Hypothalamus (tissue), 51 donors: Measurements from ENCODE around the gene SMAD4.
"Not testable (repeated sequence)": the region's sequence is repeated elsewhere in the genome, so short reads cannot be mapped to it uniquely, and the experiment has no call there.

Experiments
- DNase-seq, 51 donors: peaks; one replicate each; lab custom pipeline; 2025; lab: John Stamatoyannopoulos, UW

SMAD4 gene

DNA sequence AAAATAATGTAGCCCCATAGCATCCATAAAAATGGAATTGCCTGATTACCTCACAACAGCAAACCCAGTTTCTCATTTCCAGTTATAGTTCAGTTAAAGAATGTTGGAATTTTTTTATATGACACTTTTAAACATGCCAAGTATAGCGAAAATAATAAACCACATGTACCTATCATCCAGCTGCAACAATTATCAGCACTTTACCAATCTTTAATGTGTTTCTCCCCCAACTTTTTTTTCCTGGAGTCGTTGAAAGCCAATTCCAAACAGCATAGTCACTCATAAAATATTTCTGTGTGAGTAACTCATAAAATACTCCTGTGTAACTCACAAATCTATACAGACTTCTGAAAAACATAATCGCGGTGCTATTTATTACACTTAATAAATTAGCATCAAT, 38.1 kb downstream of the SMAD4 start:
- DNase-seq = no peak

DNA sequence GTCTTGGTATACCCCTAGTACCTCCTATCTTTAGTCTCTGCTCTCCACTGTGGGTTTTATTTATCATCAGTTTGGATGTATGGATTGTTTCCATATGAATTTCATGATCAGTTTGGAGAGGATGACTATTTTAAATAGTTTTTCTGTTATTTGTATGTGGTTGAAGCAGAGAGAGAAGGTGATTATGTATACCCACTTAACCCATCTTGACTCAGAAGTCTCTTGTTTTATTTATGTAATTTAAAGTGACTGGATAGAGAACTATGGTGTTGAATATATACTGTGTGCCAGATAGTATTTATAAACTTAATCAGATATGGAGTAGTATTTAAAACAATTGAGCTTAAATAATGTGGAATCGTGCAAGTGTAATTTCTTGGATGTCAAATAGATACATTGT, 39.9 kb downstream of the SMAD4 start:
- DNase-seq = no peak

DNA sequence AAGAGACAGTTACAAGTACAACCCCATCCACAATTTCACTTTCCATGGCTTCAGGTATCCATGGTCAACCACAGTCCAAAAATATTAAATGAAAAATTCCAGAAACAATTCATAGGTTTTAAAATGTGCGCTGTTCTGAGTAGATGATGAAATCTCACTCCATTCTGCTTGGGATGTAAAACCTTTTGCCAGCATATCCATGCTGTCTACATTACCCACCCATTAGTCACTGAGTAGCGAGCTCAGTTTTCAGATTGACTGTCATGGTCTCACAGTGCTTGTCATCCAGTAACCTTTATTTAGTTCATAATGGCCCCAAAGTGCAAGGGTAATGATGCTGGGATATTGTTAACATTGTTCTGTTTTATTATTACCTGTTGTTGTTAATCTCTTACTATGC, 40.5 kb downstream of the SMAD4 start:
- no peak for DNase-seq

DNA sequence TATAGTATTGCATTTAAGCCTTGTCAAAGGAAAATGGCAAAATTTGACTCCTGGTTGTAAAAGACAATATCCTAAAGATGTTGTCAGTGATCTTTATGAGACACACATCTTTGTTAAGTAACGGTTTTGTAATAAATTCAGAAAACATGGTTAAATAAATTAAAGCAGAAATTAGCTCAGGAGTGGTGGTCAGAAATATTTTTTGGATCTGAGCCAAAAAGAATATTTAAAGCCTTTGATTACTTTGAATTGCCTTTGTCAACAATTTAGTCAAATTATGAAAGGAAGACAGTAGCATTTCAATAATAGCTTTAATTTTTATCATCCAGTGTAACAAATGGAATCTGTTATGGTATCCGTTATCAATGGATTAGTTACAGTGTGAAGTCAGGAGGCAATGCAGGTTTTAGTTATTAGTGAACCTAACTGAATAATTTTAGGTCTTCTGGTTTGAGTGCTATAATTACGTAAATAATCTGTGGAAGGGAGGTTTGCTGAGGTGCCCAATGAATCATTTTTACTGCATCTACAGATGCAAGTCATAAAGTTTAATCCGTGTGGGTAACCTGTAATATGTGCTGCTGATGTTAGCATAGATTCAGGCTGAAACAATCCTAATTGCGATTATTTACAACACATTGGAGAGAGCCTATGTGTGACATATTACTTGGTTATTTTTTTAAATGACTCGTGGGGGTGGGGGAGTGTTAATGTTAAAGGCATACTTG, 42.7 kb downstream of the SMAD4 start:
- no peak for DNase-seq

DNA sequence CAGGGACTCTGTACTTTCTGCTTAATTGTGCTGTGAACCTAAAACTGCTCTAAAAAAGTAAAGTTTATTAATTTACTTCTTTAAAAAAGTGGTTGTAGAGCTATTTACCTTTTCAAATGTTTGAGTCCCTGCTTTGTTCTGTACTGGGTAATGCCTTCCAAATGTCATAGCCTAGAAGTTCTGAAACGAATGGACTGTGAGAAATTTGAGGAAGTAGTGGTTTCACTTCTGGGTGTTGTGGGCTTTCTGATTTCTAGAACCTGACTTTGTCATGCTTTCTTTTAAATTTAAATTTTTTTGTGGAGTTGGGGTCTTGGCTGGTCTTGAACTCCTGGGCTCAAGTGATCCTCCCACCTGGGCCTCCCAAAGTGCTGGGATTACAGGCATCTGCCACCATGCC, 44.6 kb downstream of the SMAD4 start:
- DNase-seq = no peak

DNA sequence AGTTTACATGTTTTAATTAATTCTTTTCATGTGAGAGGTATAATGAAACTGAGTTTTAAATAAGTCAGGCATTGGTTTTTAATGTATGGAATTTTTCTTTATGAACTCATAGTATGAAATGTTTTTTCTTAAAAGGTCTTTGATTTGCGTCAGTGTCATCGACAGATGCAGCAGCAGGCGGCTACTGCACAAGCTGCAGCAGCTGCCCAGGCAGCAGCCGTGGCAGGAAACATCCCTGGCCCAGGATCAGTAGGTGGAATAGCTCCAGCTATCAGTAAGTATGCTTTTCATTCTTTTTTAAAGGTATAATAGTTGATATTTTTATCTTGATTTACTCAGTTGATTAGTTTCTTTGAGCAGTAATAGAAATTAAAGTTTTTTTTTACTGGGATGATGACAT, 46.5 kb downstream of the SMAD4 start:
- peak in 2 of 51 donors; percentile 2 for DNase-seq

DNA sequence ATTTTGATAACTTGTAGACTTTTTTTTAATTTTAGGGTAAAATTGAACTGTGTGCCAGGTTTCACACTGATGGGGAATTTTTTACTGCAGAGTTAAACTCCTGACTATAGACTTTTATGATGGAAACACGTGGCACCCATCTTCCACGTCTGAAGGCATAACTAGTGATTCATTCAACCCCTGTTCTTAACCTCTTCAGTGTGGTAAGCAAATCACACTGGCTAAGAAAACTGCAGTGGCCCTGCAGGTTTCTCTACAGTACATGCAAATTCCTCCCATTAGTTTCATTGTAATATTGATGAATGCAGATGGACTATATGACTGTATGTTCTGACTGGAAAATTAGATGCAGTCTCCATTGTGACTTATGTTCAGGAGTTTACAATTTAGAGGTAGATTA, 47.2 kb downstream of the SMAD4 start:
- no peak for DNase-seq

DNA sequence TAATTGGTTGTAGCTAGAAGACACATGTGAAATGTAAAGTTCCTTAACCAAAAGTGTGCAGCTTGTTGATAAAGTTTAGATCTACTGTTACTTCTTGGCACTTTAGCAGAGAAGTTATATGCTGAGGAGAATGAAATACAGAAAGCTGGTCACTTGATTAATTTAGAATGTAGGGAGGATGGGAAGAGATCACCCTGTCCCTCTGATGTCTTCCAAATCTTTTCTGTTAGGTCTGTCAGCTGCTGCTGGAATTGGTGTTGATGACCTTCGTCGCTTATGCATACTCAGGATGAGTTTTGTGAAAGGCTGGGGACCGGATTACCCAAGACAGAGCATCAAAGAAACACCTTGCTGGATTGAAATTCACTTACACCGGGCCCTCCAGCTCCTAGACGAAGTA, 48.0 kb downstream of the SMAD4 start:
- no peak for DNase-seq

DNA sequence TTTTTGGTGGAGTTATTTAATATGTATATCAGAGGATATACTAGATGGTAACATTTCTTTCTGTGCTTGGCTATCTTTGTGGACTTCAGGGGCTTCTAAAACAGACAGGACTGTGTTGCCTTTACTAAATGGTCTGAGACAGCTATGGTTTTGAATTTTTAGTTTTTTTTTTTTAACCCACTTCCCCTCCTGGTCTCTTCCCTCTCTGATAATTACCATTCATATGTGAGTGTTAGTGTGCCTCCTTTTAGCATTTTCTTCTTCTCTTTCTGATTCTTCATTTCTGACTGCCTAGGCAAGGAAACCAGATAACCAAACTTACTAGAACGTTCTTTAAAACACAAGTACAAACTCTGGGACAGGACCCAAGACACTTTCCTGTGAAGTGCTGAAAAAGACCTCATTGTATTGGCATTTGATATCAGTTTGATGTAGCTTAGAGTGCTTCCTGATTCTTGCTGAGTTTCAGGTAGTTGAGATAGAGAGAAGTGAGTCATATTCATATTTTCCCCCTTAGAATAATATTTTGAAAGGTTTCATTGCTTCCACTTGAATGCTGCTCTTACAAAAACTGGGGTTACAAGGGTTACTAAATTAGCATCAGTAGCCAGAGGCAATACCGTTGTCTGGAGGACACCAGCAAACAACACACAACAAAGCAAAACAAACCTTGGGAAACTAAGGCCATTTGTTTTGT, 52.7 kb downstream of the SMAD4 start:
- no peak for DNase-seq

DNA sequence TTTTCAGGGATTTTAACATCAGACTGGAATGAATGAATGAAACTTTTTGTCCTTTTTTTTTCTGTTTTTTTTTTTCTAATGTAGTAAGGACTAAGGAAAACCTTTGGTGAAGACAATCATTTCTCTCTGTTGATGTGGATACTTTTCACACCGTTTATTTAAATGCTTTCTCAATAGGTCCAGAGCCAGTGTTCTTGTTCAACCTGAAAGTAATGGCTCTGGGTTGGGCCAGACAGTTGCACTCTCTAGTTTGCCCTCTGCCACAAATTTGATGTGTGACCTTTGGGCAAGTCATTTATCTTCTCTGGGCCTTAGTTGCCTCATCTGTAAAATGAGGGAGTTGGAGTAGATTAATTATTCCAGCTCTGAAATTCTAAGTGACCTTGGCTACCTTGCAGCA, 53.4 kb downstream of the SMAD4 start:
- no peak for DNase-seq

DNA sequence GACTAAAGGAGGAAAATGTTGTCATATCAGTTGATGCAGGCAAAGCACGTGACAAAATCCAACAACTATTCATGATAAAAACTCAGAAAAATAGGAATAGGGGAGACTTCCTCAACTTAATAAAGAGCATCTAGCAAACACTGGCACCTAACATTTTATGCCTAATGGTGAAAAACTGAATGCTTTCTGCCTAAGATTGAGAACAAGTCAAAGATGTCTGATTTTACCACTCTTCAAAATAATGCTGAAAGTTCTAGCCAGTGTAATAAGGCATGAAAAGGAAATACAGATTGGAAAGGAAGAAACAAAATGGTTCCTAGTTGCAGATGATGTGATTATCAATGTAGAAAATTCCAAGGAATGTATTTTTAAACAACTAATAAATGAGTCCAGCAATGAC, 58.4 kb downstream of the SMAD4 start:
- DNase-seq = no peak

DNA sequence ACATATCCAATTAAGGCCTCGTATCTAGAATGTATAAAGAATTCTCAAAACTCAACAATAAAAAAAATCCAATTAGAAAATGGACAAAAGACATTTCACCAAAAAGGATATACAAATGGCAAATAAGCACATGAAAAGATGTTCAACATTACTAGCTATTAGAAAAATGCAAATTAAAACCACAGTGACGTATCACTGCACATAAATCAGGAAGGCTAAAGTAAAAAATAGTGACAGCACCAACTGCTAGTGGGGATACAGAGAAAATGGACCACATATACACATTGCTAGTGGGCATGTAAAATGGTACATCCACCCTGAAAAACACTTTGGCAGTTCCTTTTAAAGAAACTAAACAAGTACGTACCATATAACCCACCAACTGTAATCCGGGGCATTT, 59.7 kb downstream of the SMAD4 start:
- no peak for DNase-seq

DNA sequence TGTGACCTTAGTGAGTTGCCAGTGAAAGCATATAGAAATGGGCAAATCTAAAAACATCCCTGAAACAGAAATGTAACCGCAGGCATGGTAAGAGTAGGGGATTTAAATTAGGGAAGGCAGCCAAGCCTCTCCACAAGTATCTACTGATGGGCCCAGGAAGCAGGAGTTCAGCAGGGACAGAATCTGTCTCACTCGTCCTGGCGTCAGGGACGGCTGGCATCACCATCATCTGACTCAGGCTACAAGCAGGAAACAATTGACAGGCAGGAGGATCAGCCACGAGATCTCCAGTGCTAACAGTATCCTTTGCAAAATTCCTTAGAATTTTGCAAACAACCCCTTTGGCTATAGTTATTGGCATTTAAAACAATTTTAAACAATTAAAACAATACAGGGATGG, 61.3 kb downstream of the SMAD4 start:
- DNase-seq = no peak

DNA sequence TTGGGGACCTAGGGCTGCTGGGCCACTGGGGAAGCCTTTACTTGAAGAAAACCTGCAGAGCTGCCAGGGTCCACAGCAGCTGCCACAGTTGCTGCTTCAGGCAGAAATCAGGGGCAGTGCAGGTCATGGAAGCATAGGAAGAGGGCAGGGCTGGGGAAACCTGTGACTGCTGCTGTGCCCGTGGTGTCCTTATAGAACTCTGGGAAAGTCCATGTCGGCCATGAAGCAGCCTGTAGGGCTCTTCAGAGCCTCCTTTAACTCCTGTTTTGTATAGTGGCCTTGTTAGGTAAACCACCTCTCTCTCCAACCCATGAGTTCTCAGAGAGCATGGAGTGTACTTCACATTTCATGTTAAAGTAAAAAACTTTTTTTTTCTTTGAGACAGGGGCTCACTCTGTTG, 62.1 kb downstream of the SMAD4 start:
- DNase-seq = no peak

DNA sequence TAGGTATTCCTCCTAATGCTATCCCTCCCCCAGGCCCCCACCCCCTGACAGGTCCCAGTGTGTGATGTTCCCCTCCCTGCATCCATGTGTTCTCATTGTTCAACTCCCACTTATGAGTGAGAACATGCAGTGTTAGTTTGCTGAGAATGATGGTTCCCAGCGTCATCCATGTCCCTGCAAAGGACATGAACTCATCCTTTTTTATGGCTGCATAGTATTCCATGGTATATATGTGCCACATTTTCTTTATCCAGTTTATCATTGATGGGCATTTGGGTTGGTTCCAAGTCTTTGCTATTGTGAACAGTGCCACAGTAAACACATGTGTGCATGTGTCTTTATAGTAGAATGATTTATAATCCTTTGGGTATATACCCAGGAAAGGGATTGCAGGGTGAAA, 63.0 kb downstream of the SMAD4 start:
- DNase-seq = not testable (repeated sequence)

DNA sequence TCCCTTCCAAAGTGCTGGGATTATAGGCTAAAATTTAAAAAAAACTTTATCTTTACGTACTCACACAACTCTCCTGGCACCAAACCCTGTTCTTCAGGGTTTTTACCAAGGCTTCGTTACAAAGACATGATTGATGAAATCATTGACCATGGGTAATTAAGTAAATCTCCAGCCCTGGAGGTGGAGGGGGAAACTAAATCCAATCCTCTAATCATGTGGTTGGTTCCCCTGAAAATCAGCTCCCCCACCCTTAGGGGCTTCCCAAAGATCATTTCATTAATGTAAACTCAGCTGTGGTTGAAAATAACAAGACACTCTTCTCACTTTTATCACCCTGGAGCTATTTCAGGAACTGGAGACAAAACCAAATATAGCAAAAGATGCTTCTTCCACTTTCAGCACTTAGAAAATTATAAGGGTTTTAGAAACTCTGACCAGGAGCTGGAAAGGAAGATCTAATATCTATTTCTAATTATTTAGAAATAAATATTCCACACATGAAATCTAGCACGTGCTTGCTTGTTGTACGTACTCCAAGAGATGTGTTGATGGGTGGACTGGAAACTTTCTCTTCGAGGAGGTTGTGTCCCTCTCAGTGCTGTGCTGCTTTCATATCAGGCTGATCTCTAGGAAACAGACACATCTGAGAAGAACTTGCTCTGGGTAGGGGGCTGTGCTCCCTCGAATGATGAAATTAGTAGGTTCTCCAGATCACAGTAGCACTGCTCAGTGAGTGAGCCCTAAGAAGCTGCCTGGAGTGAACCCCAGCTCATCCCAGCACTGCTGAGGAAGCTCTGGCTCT, 67.2 kb downstream of the SMAD4 start:
- no peak for DNase-seq

DNA sequence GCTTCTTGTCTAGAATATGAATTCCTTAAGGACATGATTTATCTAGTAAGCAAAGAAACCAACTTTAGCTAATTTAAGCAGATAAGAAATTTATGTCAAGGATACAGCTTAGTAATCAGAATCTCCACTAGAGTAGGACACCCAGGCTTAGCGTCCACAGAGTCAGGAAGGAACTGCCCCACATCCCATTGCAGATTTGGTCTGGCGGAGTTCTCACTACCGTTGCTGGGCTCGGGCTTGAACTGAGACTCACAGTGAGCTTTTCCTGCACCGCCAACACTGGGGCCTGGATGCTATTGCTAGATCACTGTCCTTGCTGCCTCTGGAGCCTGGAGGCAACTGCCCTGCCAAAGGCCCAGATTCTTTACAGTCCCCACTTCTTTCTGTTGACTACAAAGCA, 68.1 kb downstream of the SMAD4 start:
- no peak for DNase-seq

DNA sequence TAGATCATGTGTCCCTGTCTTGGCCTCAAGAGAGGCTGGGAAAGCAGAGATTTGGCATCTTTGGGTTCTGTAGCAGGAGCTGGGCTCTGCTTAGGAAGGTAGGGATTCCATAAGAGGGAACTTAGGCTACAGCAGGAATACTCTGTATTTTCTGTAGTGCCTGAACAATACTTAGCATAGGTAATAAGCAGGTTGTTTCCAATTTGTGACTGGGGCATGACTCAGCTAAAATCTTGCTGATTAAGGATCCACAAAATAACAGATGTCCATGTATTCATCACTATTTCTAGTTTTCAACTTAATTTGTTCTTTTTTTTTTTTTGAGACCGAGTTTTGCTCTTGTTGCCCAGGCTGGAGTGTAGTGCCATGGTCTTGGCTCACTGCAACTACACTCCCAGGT, 68.5 kb downstream of the SMAD4 start:
- no peak for DNase-seq

DNA sequence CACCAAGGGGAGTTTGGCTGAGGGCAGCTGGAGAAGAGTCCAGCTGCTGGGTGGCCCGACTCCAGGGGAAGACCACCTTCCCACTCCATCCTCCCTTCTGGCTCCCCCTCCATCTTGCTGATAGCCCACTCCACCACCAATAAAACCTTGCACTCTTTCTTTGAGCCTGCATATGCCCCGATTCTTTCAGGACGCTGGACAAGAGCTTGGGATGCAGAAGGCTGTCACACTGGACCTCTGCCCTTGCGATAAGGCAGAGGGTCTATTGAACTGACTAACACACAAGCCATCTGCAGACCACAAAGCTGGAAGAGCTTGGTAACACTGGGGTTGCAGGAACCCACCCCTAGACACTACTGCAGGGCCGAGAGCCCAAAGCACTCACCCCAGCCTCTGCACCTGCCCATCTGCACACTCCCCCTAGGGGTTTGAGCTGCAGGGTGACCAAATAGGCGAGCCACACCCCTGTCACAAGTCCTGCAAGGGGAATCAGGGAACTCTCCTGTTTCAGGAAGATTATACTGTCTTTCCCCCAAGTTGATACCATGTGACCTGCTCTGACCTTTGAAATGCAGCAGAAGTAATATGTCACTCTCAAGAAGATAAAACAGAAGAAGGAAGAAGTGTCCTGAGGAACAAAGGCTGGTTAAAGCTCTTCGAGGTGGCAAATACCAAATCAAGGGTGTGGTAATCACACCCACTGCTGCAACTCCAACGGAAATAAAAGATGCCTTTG, 70.5 kb downstream of the SMAD4 start:
- DNase-seq = no peak

DNA sequence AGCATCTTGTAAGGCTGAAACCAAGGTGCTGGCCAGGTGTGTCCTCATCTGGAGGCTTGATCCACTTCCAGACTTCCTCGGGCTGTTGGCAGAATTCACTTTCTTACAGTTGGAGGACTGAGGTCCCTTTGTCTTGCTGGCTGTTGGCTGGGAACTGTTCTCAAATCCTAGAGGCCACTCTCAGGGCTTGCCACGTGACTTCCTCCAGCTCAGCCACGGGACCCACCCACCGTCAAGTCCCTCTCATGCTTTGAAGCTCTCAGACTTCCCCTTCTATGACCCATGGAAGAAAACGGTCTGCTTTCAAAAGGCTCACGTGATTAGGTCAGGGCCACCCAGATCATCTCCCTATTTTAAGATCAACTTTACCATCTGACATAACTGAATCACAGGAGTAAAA, 77.1 kb downstream of the SMAD4 start:
- DNase-seq = no peak
